Ammon's horn (tissue), 1 donor: ENCODE data around the gene METTL16.
"Not testable (repeated sequence)": the region's sequence is repeated elsewhere in the genome, so short reads cannot be mapped to it uniquely, and the experiment has no call there.

Source experiments
- DNase-seq: peaks from one replicate; pipeline ENCODE4 v3.0.0-alpha.2; 2016; ENCODE audit warnings: low spot score

Gene METTL16

GRCh38 chr17:2511462-2512369, at the start of gene METTL16:
METTL16 (minus strand) TSS chr17:2511888; CDS start chr17:2502331, 9,557 bp downstream.
- peak; percentile 97 for DNase-seq

GRCh38 chr17:2560658-2561057, 49.0 kb upstream of the METTL16 start:
- DNase-seq, result no peak

- DNase-seq, result no peak
Observed at GRCh38 chr17:2551928-2552327, 40.2 kb upstream of the METTL16 start.

GRCh38 chr17:2551493-2551892, 39.8 kb upstream of the METTL16 start:
- no peak for DNase-seq

GRCh38 chr17:2549392-2550211, 37.9 kb upstream of the METTL16 start:
- DNase-seq, result no peak

GRCh38 chr17:2548026-2548425, 36.3 kb upstream of the METTL16 start:
- not testable (repeated sequence) for DNase-seq

- DNase-seq, result no peak
Observed at GRCh38 chr17:2547176-2547575, 35.5 kb upstream of the METTL16 start.

- DNase-seq, result no peak
Observed at GRCh38 chr17:2545393-2545792, 33.7 kb upstream of the METTL16 start.

- peak; percentile 21 for DNase-seq
Observed at GRCh38 chr17:2542456-2542855, 30.8 kb upstream of the METTL16 start.

- DNase-seq, result no peak
Observed at GRCh38 chr17:2542056-2542455, 30.4 kb upstream of the METTL16 start.

- DNase-seq, result not testable (repeated sequence)
Observed at GRCh38 chr17:2537579-2537978, 25.9 kb upstream of the METTL16 start.

- DNase-seq, result no peak
Observed at GRCh38 chr17:2532146-2532720, 20.5 kb upstream of the METTL16 start.

- DNase-seq, result not testable (repeated sequence)
Observed at GRCh38 chr17:2531243-2531954, 19.7 kb upstream of the METTL16 start.

GRCh38 chr17:2521775-2522410, 10.2 kb upstream of the METTL16 start:
- not testable (repeated sequence) for DNase-seq

- no peak for DNase-seq
Observed at GRCh38 chr17:2521257-2521656, 9.6 kb upstream of the METTL16 start.

GRCh38 chr17:2517539-2517938, 5.9 kb upstream of the METTL16 start:
- DNase-seq, result no peak

- DNase-seq, result no peak
Observed at GRCh38 chr17:2511138-2511461, 588 bp downstream of the METTL16 start.

GRCh38 chr17:2510559-2510958, 1.1 kb downstream of the METTL16 start:
- no peak for DNase-seq

GRCh38 chr17:2508035-2508434, 3.7 kb downstream of the METTL16 start:
- DNase-seq, result no peak

GRCh38 chr17:2507015-2507414, 4.7 kb downstream of the METTL16 start:
- DNase-seq, result not testable (repeated sequence)

GRCh38 chr17:2503627-2504026, 8.1 kb downstream of the METTL16 start:
- no peak for DNase-seq
